A549 (cell line): ENCODE results near the gene ITPRIPL2. TPM values are rescaled to one million over a fixed set of nuclear protein-coding genes. Genes with fewer than 3 reads are reported as not detected.
A peak's percentile ranks its signal among the peaks of the same experiment; 100 is the strongest.

ENCODE experiments used
- ATAC-seq, 2 experiments: fragments of 200-7000 bp in 1 of 2; fragments of >200 bp in 1 of 2; cut with Nextera tagmentation in 1 of 2; cut with Tn5 transposase in 1 of 2; 3 replicates each; pipeline versions ENCODE4 v1.8.0 to v1.9.1; 2018 to 2020; ENCODE audit warnings: mild to moderate bottlenecking in 1 of 2, moderate library complexity in 1 of 2
- CTCF ChIA-PET: fragments of 300-600 bp; sonication (Branson Sonifier 250); formaldehyde crosslinking; extraction: SDS; loops from one replicate; lab custom pipeline; 2021; ENCODE audit warnings: antibody characterized with exemption, inconsistent platforms; lab: Yijun Ruan, JAX
- POLR2A ChIA-PET: fragments of 350-600 bp; formaldehyde crosslinking; extraction: SDS; loops from one replicate; lab custom pipeline; 2021; ENCODE audit warnings: antibody characterized with exemption, inconsistent platforms; lab: Yijun Ruan, JAX
- DNase-seq, 2 experiments: peaks; one replicate each; pipeline versions ENCODE4 v3.0.0 to v3.0.0-alpha.2; 2011 to 2016; ENCODE audit warnings: low read depth in 1 of 2, low spot score in 1 of 2
- FAIRE-seq: peaks from 2 replicates; lab custom pipeline; 2011; peaks lifted over from hg19 to GRCh38; lab: Jason Lieb, UNC
- H3K27ac ChIP-seq, 2 experiments: fragments of >200 bp; sonication (Bioruptor Twin); formaldehyde crosslinking; 3 replicates each; pipeline ENCODE4 v1.5.1; 2016 to 2017
- H3K4me1 ChIP-seq: fragments of >200 bp; sonication (Bioruptor Twin); formaldehyde crosslinking; 3 replicates; pipeline ENCODE4 v1.6.1; 2016
- H3K4me2 ChIP-seq: fragments of >200 bp; sonication (Bioruptor Twin); formaldehyde crosslinking; 3 replicates; pipeline ENCODE4 v1.6.1; 2016
- H3K4me3 ChIP-seq: fragments of >200 bp; sonication (Bioruptor Twin); formaldehyde crosslinking; 3 replicates; pipeline ENCODE4 v1.5.1; 2016
- H3K9me3 ChIP-seq: fragments of >200 bp; sonication (Bioruptor Twin); formaldehyde crosslinking; 3 replicates; pipeline ENCODE4 v1.6.1; 2016
- ATOH8 ChIP-seq: fragments of 250-450 bp; sonication (Bioruptor Pico); IDR thresholded peaks from 2 replicates; pipeline ENCODE4 v1.5.0; 2020; ENCODE audit warnings: low read depth, mild to moderate bottlenecking, moderate library complexity
- BHLHE40 ChIP-seq: IDR thresholded peaks from 2 replicates; pipeline ENCODE4 v1.6.1; 2012; ENCODE audit warnings: low read depth, low read length, inconsistent platforms
- CBX8 ChIP-seq: fragments of 200-600 bp; sonication (generic); IDR thresholded peaks from 2 replicates; pipeline ENCODE4 v1.6.1; 2016
- CEBPB ChIP-seq, 2 experiments: fragments of >200 bp in 1 of 2; sonication (Bioruptor Twin) in 1 of 2; formaldehyde crosslinking in 1 of 2; IDR thresholded peaks; 2 replicates each; pipeline ENCODE4 v1.6.1; 2012 to 2016
- CHD4 ChIP-seq: fragments of 200-600 bp; sonication (generic); IDR thresholded peaks from 2 replicates; pipeline ENCODE4 v1.6.1; 2016; ENCODE audit warnings: antibody characterized with exemption, mild to moderate bottlenecking, borderline replicate concordance
- CTCF ChIP-seq: fragments of >200 bp; sonication (Bioruptor Twin); formaldehyde crosslinking; IDR thresholded peaks from 3 replicates; pipeline ENCODE4 v1.5.1; 2016
- EHF ChIP-seq: fragments of 250-450 bp; sonication (Bioruptor Pico); IDR thresholded peaks from 2 replicates; pipeline ENCODE4 v1.5.0; 2020; ENCODE audit warnings: mild to moderate bottlenecking
- EHMT2 ChIP-seq: fragments of 200-600 bp; sonication (generic); IDR thresholded peaks from 2 replicates; pipeline ENCODE4 v1.6.1; 2016; ENCODE audit warnings: antibody characterized with exemption, low read depth, mild to moderate bottlenecking, moderate library complexity
- ELK1 ChIP-seq: fragments of 150-350 bp; IDR thresholded peaks from 2 replicates; pipeline ENCODE4 v1.6.1; 2014; ENCODE audit warnings: low read depth, mild to moderate bottlenecking, low read length
- EP300 ChIP-seq, 2 experiments: fragments of >200 bp; sonication (Bioruptor Twin); formaldehyde crosslinking; IDR thresholded peaks; 2 replicates in 1 of 2; 3 replicates in 1 of 2; pipeline ENCODE4 v1.6.1; 2016 to 2017
- FOSL2 ChIP-seq, 2 experiments: fragments of 450-650 bp in 1 of 2; fragments of >200 bp in 1 of 2; sonication (Bioruptor Twin) in 1 of 2; formaldehyde crosslinking; IDR thresholded peaks; 2 replicates each; pipeline versions ENCODE4 v1.5.0 to v1.6.1; 2016 to 2020; ENCODE audit warnings: mild to moderate bottlenecking in 1 of 2, moderate library complexity in 1 of 2
- HEYL ChIP-seq: fragments of 250-450 bp; sonication (Bioruptor Pico); IDR thresholded peaks from 2 replicates; pipeline ENCODE4 v1.8.0; 2021; ENCODE audit warnings: mild to moderate bottlenecking, moderate library complexity
- HMGXB4 ChIP-seq: fragments of 250-450 bp; sonication (Bioruptor Pico); IDR thresholded peaks from 2 replicates; pipeline ENCODE4 v1.5.0; 2021; ENCODE audit warnings: mild to moderate bottlenecking, moderate library complexity, borderline replicate concordance
- HOXA7 ChIP-seq: fragments of 250-450 bp; sonication (Bioruptor Pico); IDR thresholded peaks from 2 replicates; pipeline ENCODE4 v1.5.0; 2020; ENCODE audit warnings: mild to moderate bottlenecking, moderate library complexity
- KDM1A ChIP-seq: fragments of 200-600 bp; sonication (generic); IDR thresholded peaks from 2 replicates; pipeline ENCODE4 v1.6.1; 2016; ENCODE audit warnings: low read depth, mild to moderate bottlenecking
- KDM5A ChIP-seq: fragments of 200-600 bp; sonication (generic); IDR thresholded peaks from 2 replicates; pipeline ENCODE4 v1.6.1; 2016; ENCODE audit warnings: antibody characterized with exemption, mild to moderate bottlenecking
- MAX ChIP-seq: IDR thresholded peaks from 2 replicates; pipeline ENCODE4 v1.6.1; 2012
- MAZ ChIP-seq: fragments of 150-350 bp; IDR thresholded peaks from 2 replicates; pipeline ENCODE4 v1.6.1; 2014; ENCODE audit warnings: antibody characterized with exemption, low read depth, low read length, borderline replicate concordance
- MYC ChIP-seq: IDR thresholded peaks from 2 replicates; pipeline ENCODE4 v1.6.1; 2012; ENCODE audit warnings: mild to moderate bottlenecking, inconsistent platforms, low read length, improper control_type of control experiment, borderline replicate concordance
- NFE2L2 ChIP-seq: fragments of 150-350 bp; conservative IDR thresholded peaks from 2 replicates; pipeline ENCODE4 v1.6.1; 2014; ENCODE audit warnings: low read length
- PHF8 ChIP-seq: fragments of 200-600 bp; sonication (generic); IDR thresholded peaks from 2 replicates; pipeline ENCODE4 v1.6.1; 2016; ENCODE audit warnings: low read depth, mild to moderate bottlenecking, antibody characterized with exemption, moderate library complexity, borderline replicate concordance
- POLR2A ChIP-seq: IDR thresholded peaks from 2 replicates; pipeline ENCODE4 v1.6.1; 2012; ENCODE audit warnings: mild to moderate bottlenecking, low read length
- RAD21 ChIP-seq, 2 experiments: fragments of >200 bp in 1 of 2; sonication (Bioruptor Twin) in 1 of 2; formaldehyde crosslinking in 1 of 2; IDR thresholded peaks in 1 of 2; conservative IDR thresholded peaks in 1 of 2; 2 replicates in 1 of 2; 3 replicates in 1 of 2; pipeline ENCODE4 v1.6.1; 2012 to 2018; ENCODE audit warnings: inconsistent platforms in 1 of 2
- RARB ChIP-seq: fragments of 250-450 bp; sonication (Bioruptor Pico); IDR thresholded peaks from 2 replicates; pipeline ENCODE4 v1.8.0; 2021; ENCODE audit warnings: mild to moderate bottlenecking, moderate library complexity
- RFX5 ChIP-seq: fragments of 450-650 bp; IDR thresholded peaks from 2 replicates; pipeline ENCODE4 v1.7.1; 2014; ENCODE audit warnings: antibody characterized with exemption, mild to moderate bottlenecking, moderate library complexity
- SREBF2 ChIP-seq: fragments of 450-650 bp; IDR thresholded peaks from 2 replicates; pipeline ENCODE4 v1.6.1; 2014; ENCODE audit warnings: mild to moderate bottlenecking, moderate library complexity
- USF2 ChIP-seq: fragments of 450-650 bp; IDR thresholded peaks from 2 replicates; pipeline ENCODE4 v1.6.1; 2014; ENCODE audit warnings: antibody characterized with exemption
- ZFP36 ChIP-seq: fragments of 450-650 bp; IDR thresholded peaks from 2 replicates; pipeline ENCODE4 v1.6.1; 2014; ENCODE audit warnings: borderline replicate concordance; ENCODE audit not compliant: partially characterized antibody
- ZNF302 ChIP-seq: fragments of 250-450 bp; sonication (Bioruptor Pico); IDR thresholded peaks from 2 replicates; pipeline ENCODE4 v1.9.0; 2021; ENCODE audit warnings: inconsistent platforms, mild to moderate bottlenecking, moderate library complexity
- ZSCAN20 ChIP-seq: fragments of 250-450 bp; sonication (Bioruptor Pico); IDR thresholded peaks from 2 replicates; pipeline ENCODE4 v1.8.0; 2022; ENCODE audit warnings: mild to moderate bottlenecking, moderate library complexity
- WGBS: methylation state at CpG from one replicate; pipeline ENCODE4 v1.1.6; 2017; ENCODE audit errors: missing lambda C conversion rate; 5-methylcytosine and 5-hydroxymethylcytosine counted together
- polyA plus RNA-seq, 4 experiments: library from polyadenylated mRNA; depleted of rRNA in 3 of 4; stranded (reverse); fragments of >200 nt; fragmentation: RNase III in 1 of 4; extraction: RNeasy Plus Mini Kit Qiagen cat#74134 plus additional on column Dnase treatment in 1 of 4; gene quantifications; 2 replicates in 3 of 4; 3 replicates in 1 of 4; pipeline ENCODE4 v1.2.3, GENCODE V29; 2011 to 2017

ITPRIPL2 gene
- polyA plus RNA-seq, 2 of the 4 experiments (the other 2 are of a cell fraction), result 15.5 to 17.5 TPM

GRCh38 chr16:19135896-19136438 lies 22.2 kb downstream of the ITPRIPL2 start:
- 14% methylated on average over 7 of the region's 7 CpGs for WGBS
- ATAC-seq (peak; percentile 63 to 70), DNase-seq (peak; percentile 67 to 83)

More at GRCh38 chr16:19135896-19136438, 22.2 kb downstream of the ITPRIPL2 start:
- H3K4me3 ChIP-seq, result no peak overlapping the region
- TF ChIP-seq HMGXB4 (CRISPR knock-in tag) (no peak), EHF (no peak), MAZ (no peak), EHMT2 (no peak), MAX (peak; percentile 45; the same call in 1 of the 2 replicates), ELK1 (no peak), ZSCAN20 (CRISPR knock-in tag) (no peak), CHD4 (no peak), NFE2L2 (no peak), MYC (no peak), KDM1A (no peak), CTCF (no peak), ATOH8 (CRISPR knock-in tag) (no peak), RARB (CRISPR knock-in tag) (no peak), CEBPB (IDR thresholded peaks at IDR 0.05) (no peak), ZFP36 (no peak), HOXA7 (CRISPR knock-in tag) (no peak), KDM5A (no peak), SREBF2 (no peak), HEYL (CRISPR knock-in tag) (no peak), BHLHE40 (no peak), USF2 (no peak), RAD21 (conservative IDR thresholded peaks at IDR 0.05 in 1 of 2, IDR thresholded peaks at IDR 0.05 in 1 of 2) (peak in 1 of 2 experiments; percentile 9; a peak in 1 of 5 replicates), CBX8 (no peak), ZNF302 (CRISPR knock-in tag) (no peak), POLR2A (no peak), RFX5 (no peak), PHF8 (no peak), FOSL2 (IDR thresholded peaks at IDR 0.05) (0 out of 2 replicates have a peak, but pooled peaks have one; percentile 16), FOSL2 (CRISPR knock-in tag; IDR thresholded peaks at IDR 0.05) (peak; percentile 79), EP300 (IDR thresholded peaks at IDR 0.05) (peak in 1 of 2 experiments; percentile 36; a peak in 1 of 5 replicates)
- H3K9me3 ChIP-seq, result no peaks in the 10 kb centered on the region
- peaks cover 76% of the 10 kb centered on the region for H3K4me1 ChIP-seq
- POLR2A ChIA-PET, result interaction anchor here (0.8 to 1.8 kb wide), 4 partner anchors 9 to 22 kb away, joined by 4 to 7 read pairs (median 6); partner anchors contain the start of gene ITPRIPL2
- H3K4me2 ChIP-seq, result peak overlapping the region; percentile 87
- no peak for FAIRE-seq
- CTCF ChIA-PET, result interaction anchor here (0.6 to 5.3 kb wide), 10 partner anchors 9 to 68 kb away, joined by 3 to 27 read pairs (median 4); no protein-coding TSS in a partner anchor
- H3K27ac ChIP-seq, result peak overlapping the region; percentile 76 to 85
